ENCODE measurements around the gene FRMD4A.
A peak's percentile ranks its signal among the peaks of the same experiment; 100 is the strongest.

The FRMD4A gene

GRCh38 chr10:14336736-14337135 is 6.0 kb upstream of the FRMD4A start:
- no peak for DNase-seq

- no peak for DNase-seq
These were observed 4.0 kb upstream of the FRMD4A start for GRCh38 chr10:14334771-14335170.

GRCh38 chr10:14333606-14334005 is 2.9 kb upstream of the FRMD4A start:
- no peak for DNase-seq

- DNase-seq, result no peak
These were observed 2.2 kb upstream of the FRMD4A start for GRCh38 chr10:14332903-14333302.

- DNase-seq, result no peak
These were observed 964 bp downstream of the FRMD4A start for GRCh38 chr10:14329746-14330173.

- no peak for DNase-seq
These were observed 1.6 kb downstream of the FRMD4A start for GRCh38 chr10:14328881-14329672.

GRCh38 chr10:14327527-14327926 is 3.2 kb downstream of the FRMD4A start:
- DNase-seq, result peak; percentile 49

- DNase-seq, result peak; percentile 78
These were observed 4.1 kb downstream of the FRMD4A start for GRCh38 chr10:14326581-14326980.

GRCh38 chr10:14325325-14325955 is 5.3 kb downstream of the FRMD4A start:
- no peak for DNase-seq

- no peak for DNase-seq
These were observed 8.1 kb downstream of the FRMD4A start for GRCh38 chr10:14322526-14323188.

- DNase-seq, result no peak
These were observed 12.7 kb downstream of the FRMD4A start for GRCh38 chr10:14318007-14318406.

GRCh38 chr10:14312014-14312413 is 18.7 kb downstream of the FRMD4A start:
- DNase-seq, result no peak

GRCh38 chr10:14311206-14311957 is 19.3 kb downstream of the FRMD4A start:
- no peak for DNase-seq

GRCh38 chr10:14309593-14309992 is 21.1 kb downstream of the FRMD4A start:
- DNase-seq, result no peak

GRCh38 chr10:14306190-14306589 is 24.5 kb downstream of the FRMD4A start:
- DNase-seq, result no peak

GRCh38 chr10:14304046-14304445 is 26.7 kb downstream of the FRMD4A start:
- no peak for DNase-seq

GRCh38 chr10:14302035-14302434 is 28.7 kb downstream of the FRMD4A start:
- no peak for DNase-seq

GRCh38 chr10:14299556-14299955 is 31.2 kb downstream of the FRMD4A start:
- DNase-seq, result no peak

GRCh38 chr10:14296065-14296709 is 34.5 kb downstream of the FRMD4A start:
- DNase-seq, result peak; percentile 47

- no peak for DNase-seq
These were observed 36.2 kb downstream of the FRMD4A start for GRCh38 chr10:14294347-14295059.

- DNase-seq, result no peak
These were observed 37.2 kb downstream of the FRMD4A start for GRCh38 chr10:14293526-14293925.

- DNase-seq, result no peak
These were observed 39.4 kb downstream of the FRMD4A start for GRCh38 chr10:14291296-14291695.
